K562 (cell line): ENCODE results near the gene LDLRAD3. TPM values are rescaled to one million over a fixed set of nuclear protein-coding genes. Genes with fewer than 3 reads are reported as not detected.

Experiments
- ATAC-seq: fragments of 200-7000 bp; cut with Tn5 transposase; 3 replicates; pipeline ENCODE4 v1.9.1; 2020; ENCODE audit warnings: moderate library complexity
- BruUV-seq: library from RNA; stranded (reverse); fragments of 400-500 nt; replicated peaks from 2 replicates; lab custom pipeline; 2021; lab: Mats Ljungman, UMichigan
- CTCF ChIA-PET: fragments of 300-600 bp; formaldehyde crosslinking; extraction: SDS; loops from one replicate; lab custom pipeline; 2021; ENCODE audit warnings: low intra/inter-chr PET ratio; lab: Yijun Ruan, JAX
- POLR2A ChIA-PET: fragments of 300-600, 350-650 bp; sonication (Branson Sonifier 250); formaldehyde crosslinking; extraction: SDS; loops from one replicate; lab custom pipeline; 2021; ENCODE audit warnings: antibody characterized with exemption, inconsistent platforms; lab: Yijun Ruan, JAX
- DNase-seq, 4 experiments: peaks; one replicate each; pipeline versions ENCODE4 v3.0.0 to v3.0.0-alpha.2; 2011 to 2018; ENCODE audit warnings: low spot score in 3 of 4, mixed read lengths in 3 of 4; ENCODE audit errors: extremely low read depth in 1 of 4
- FAIRE-seq: peaks from 2 replicates; lab custom pipeline; 2011; peaks lifted over from hg19 to GRCh38; lab: Jason Lieb, UNC
- H2AFZ ChIP-seq: 2 replicates; pipeline ENCODE4 v1.6.0; 2011; ENCODE audit warnings: low read depth, low read length, control low read depth, inconsistent platforms
- H3K27ac ChIP-seq: fragments of 200-600 bp; 3 replicates; pipeline ENCODE4 v1.8.0; 2011; ENCODE audit warnings: low read depth, mild to moderate bottlenecking, control low read depth, inconsistent platforms, low read length, moderate library complexity, mixed read lengths; ENCODE audit errors: extremely low read depth
- H3K27me3 ChIP-seq, 2 experiments: fragments of 300-600 bp in 1 of 2; 2 replicates in 1 of 2; 3 replicates in 1 of 2; pipeline versions ENCODE4 v1.6.0 to v1.8.0; 2011; ENCODE audit warnings: inconsistent platforms in 2 of 2, low read length in 2 of 2, mild to moderate bottlenecking in 1 of 2, mixed read lengths in 1 of 2, moderate library complexity in 1 of 2; ENCODE audit not compliant: control insufficient read depth in 2 of 2, insufficient read depth in 2 of 2
- H3K36me3 ChIP-seq: fragments of 300-600 bp; 3 replicates; pipeline ENCODE4 v1.8.0; 2011; ENCODE audit warnings: mild to moderate bottlenecking, low read length, inconsistent platforms; ENCODE audit not compliant: control insufficient read depth, insufficient read depth
- H3K4me1 ChIP-seq, 2 experiments: fragments of 200-600 bp in 1 of 2; replicated peaks in 1 of 2; 2 replicates in 1 of 2; 3 replicates in 1 of 2; pipeline versions ENCODE4 v1.5.1 to v1.8.0; 2011; ENCODE audit warnings: inconsistent platforms in 2 of 2, low read length in 2 of 2, mild to moderate bottlenecking in 1 of 2, mixed read lengths in 1 of 2, moderate library complexity in 1 of 2; ENCODE audit not compliant: control insufficient read depth in 2 of 2, insufficient read depth in 2 of 2
- H3K4me2 ChIP-seq: 2 replicates; pipeline ENCODE4 v1.6.1; 2011; ENCODE audit warnings: low read length, control low read depth, inconsistent platforms, mixed read lengths; ENCODE audit not compliant: insufficient read depth
- H3K4me3 ChIP-seq: fragments of 200-600 bp; sonication (generic), shearing (Covaris generic); 2 replicates; pipeline ENCODE4 v1.5.1; 2016; ENCODE audit warnings: control low read depth, inconsistent platforms
- H3K79me2 ChIP-seq: fragments of 200-600 bp; 3 replicates; pipeline ENCODE4 v1.8.0; 2011; ENCODE audit warnings: low read length, inconsistent platforms; ENCODE audit not compliant: control insufficient read depth, insufficient read depth
- H3K9ac ChIP-seq, 2 experiments: 2 replicates each; pipeline versions ENCODE4 v1.6.0 to v1.6.1; 2011; ENCODE audit warnings: low read depth in 2 of 2, low read length in 2 of 2, control low read depth in 1 of 2, inconsistent platforms in 1 of 2, mild to moderate bottlenecking in 1 of 2, mixed read lengths in 1 of 2; ENCODE audit not compliant: insufficient read depth in 1 of 2
- H3K9me1 ChIP-seq: one replicate; pipeline ENCODE4 v1.6.0; 2011; ENCODE audit warnings: inconsistent platforms, mild to moderate bottlenecking, low read length, moderate library complexity; ENCODE audit not compliant: control insufficient read depth, insufficient read depth
- H3K9me3 ChIP-seq: replicated peaks from 2 replicates; pipeline ENCODE4 v1.5.1; 2011; ENCODE audit warnings: low read depth, low read length, inconsistent platforms; ENCODE audit not compliant: control insufficient read depth, insufficient read depth
- H4K20me1 ChIP-seq: replicated peaks from 2 replicates; pipeline ENCODE4 v1.6.1; 2011; ENCODE audit warnings: low read length, inconsistent platforms, mixed read lengths; ENCODE audit not compliant: control insufficient read depth, insufficient read depth
- ASH1L ChIP-seq: fragments of 450-650 bp; IDR thresholded peaks from 2 replicates; pipeline ENCODE4 v1.6.1; 2018; ENCODE audit warnings: borderline replicate concordance, mild to moderate bottlenecking, low read depth; ENCODE audit not compliant: partially characterized antibody
- ATF1 ChIP-seq, 2 experiments: fragments of 450-650 bp in 1 of 2; IDR thresholded peaks; 2 replicates each; pipeline ENCODE4 v1.6.1; 2016; ENCODE audit warnings: missing compliant biosample characterization in 1 of 2, missing genetic modification characterization in 1 of 2
- DIDO1 ChIP-seq: fragments of 450-650 bp; IDR thresholded peaks from 2 replicates; pipeline ENCODE4 v1.6.1; 2016; ENCODE audit warnings: low read depth, missing biosample characterization, missing genetic modification characterization
- E2F3 ChIP-seq: fragments of 250-450 bp; sonication (Bioruptor Pico); IDR thresholded peaks from 2 replicates; pipeline ENCODE4 v1.4.0; 2020; ENCODE audit warnings: mild to moderate bottlenecking
- ZBTB2 ChIP-seq: fragments of 450-650 bp; IDR thresholded peaks from 2 replicates; pipeline ENCODE4 v1.6.1; 2016; ENCODE audit warnings: antibody characterized with exemption
- ZNF121 ChIP-seq: sonication (generic); formaldehyde crosslinking; conservative IDR thresholded peaks from 2 replicates; pipeline ENCODE4 v1.8.0; 2022; ENCODE audit warnings: missing genetic modification reagents
- ZNF175 ChIP-seq: fragments of 200-800 bp; sonication (Bioruptor generic); IDR thresholded peaks from 2 replicates; pipeline ENCODE4 v1.6.1; 2016; ENCODE audit warnings: low read depth, mild to moderate bottlenecking, missing genetic modification characterization, missing compliant biosample characterization
- ZNF347 ChIP-seq: fragments of 450-650 bp; formaldehyde crosslinking; IDR thresholded peaks from 2 replicates; pipeline ENCODE4 v1.4.0; 2020; ENCODE audit warnings: low read depth, mild to moderate bottlenecking, moderate library complexity
- ZNF436 ChIP-seq: fragments of 250-450, 450-650 bp; sonication (Bioruptor Pico); formaldehyde crosslinking; IDR thresholded peaks from 2 replicates; pipeline ENCODE4 v1.7.0; 2020; ENCODE audit warnings: mild to moderate bottlenecking
- WGBS: fragments of 100-300 bp; shearing (Covaris generic); methylation state at CpG from one replicate; pipeline ENCODE4 v1.1.6; 2016; ENCODE audit warnings: low coverage, mixed read lengths; ENCODE audit not compliant: insufficient coverage; ENCODE audit errors: missing lambda C conversion rate; 5-methylcytosine and 5-hydroxymethylcytosine counted together
- in situ Hi-C: fragments of 300-500 bp; cut with MboI; formaldehyde crosslinking; loops from 4 replicates; pipeline ENCODE4 v1.15.0; 2018; ENCODE audit warnings: inconsistent platforms, mixed read lengths
- intact Hi-C: fragments of 100-400 bp; cut with micrococcal nuclease; formaldehyde crosslinking; loops from 2 replicates; pipeline ENCODE4 v1.14.2; 2022
- polyA plus RNA-seq, 8 experiments: library from polyadenylated mRNA; depleted of rRNA in 4 of 8; stranded (reverse) in 5 of 8; unstranded in 3 of 8; fragments of >200 nt; fragmentation: Nextera tagmentation in 2 of 8; fragmentation: Illumina TruSeq in 1 of 8; extraction: Ambion mirVana in 2 of 8; extraction: Trizol in 1 of 8; gene quantifications; 2 replicates each; pipeline versions ENCODE4 v1.2.1 to v1.2.3, GENCODE V29; 2011 to 2014; ENCODE audit warnings: inconsistent platforms in 1 of 8, missing spikeins in 1 of 8
- total RNA-seq, 7 experiments: library from RNA; depleted of rRNA in 6 of 7; stranded (reverse); fragments of >200 nt in 6 of 7; fragmentation: Illumina TruSeq in 2 of 7; extraction: Trizol in 2 of 7; gene quantifications; 2 replicates each; pipeline versions ENCODE4 v1.2.1 to v1.2.3, GENCODE V29; 2011 to 2021; ENCODE audit warnings: low replicate concordance in 1 of 7

Gene LDLRAD3
- total and polyA plus RNA-seq, 9 of the 15 experiments (the other 6 are each of a cell fraction or from before 2014, with no cell fraction given), result 0.73 to 7.2 (median 3.5) TPM

GRCh38 chr11:36240173-36240572 lies 296.3 kb downstream of the LDLRAD3 start:
- H2AFZ ChIP-seq, result no peak overlapping the region
- H3K27me3 ChIP-seq, result peaks cover 0 to 5% of the 10 kb centered on the region in 2 experiments; a peak in 1 of 5 replicates
- ChIA-PET POLR2A (interaction anchor here (0.6 kb wide), 1 partner anchor 495 kb away, joined by 3 read pairs; no protein-coding TSS in a partner anchor), CTCF (no interaction called here)
- H3K36me3 ChIP-seq, result no peaks in the 10 kb centered on the region
- no peak overlapping the region for H3K9ac ChIP-seq
- BruUV-seq, result no TSS peak
- no peak overlapping the region for H3K4me2 ChIP-seq
- FAIRE-seq, result no peak
- in situ Hi-C loops, result no loop called here
- intact Hi-C loops, result no loop called here
- H4K20me1 ChIP-seq, result no peaks in the 10 kb centered on the region; the same call in 1 of the 2 replicates
- no peaks in the 10 kb centered on the region for H3K9me1 ChIP-seq
- TF ChIP-seq DIDO1 (no peak), ZNF121 (CRISPR knock-in tag) (0 out of 2 replicates have a peak, but pooled peaks have one; percentile 15)
- ATAC-seq, result no peak
- H3K4me3 ChIP-seq, result no peak overlapping the region
- no peak overlapping the region for H3K27ac ChIP-seq
- 3% methylated on average over 4 of the region's 4 CpGs for WGBS
- no peaks in the 10 kb centered on the region for H3K79me2 ChIP-seq
- no peak for DNase-seq
- H3K4me1 ChIP-seq, result no peaks in the 10 kb centered on the region
- no peaks in the 10 kb centered on the region for H3K9me3 ChIP-seq

DNA sequence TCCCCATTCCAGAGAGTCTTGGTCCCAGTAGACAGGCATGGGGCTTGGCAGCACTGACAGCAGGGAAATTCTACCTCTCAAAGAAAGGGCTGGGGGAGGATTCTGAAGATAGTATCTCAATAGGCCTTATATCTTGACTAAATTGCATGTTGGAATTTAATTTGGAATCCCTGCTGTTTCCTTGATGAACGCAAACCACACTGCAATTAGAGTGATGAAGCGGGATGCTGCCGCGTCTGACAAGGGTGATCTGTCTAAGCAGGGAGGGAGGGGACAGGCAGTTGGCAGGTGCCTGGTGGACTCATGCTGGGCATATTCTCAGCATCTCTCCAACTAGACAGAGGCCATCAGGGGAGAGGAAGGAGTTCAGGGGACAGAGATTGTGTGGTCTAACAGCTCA lies 296.9 kb downstream of the LDLRAD3 start:
- no peak overlapping the region for H3K9ac ChIP-seq
- H2AFZ ChIP-seq, result no peak overlapping the region
- H3K4me2 ChIP-seq, result no peak overlapping the region
- ChIA-PET POLR2A (no interaction called here), CTCF (no interaction called here)
- no peaks in the 10 kb centered on the region; the same call in 1 of the 2 replicates for H4K20me1 ChIP-seq
- no peaks in the 10 kb centered on the region for H3K36me3 ChIP-seq
- no peak overlapping the region for H3K4me3 ChIP-seq
- DNase-seq (no peak), ATAC-seq (no peak), FAIRE-seq (no peak)
- BruUV-seq, result no TSS peak
- 30% methylated on average over 4 of the region's 4 CpGs for WGBS
- H3K9me1 ChIP-seq, result no peaks in the 10 kb centered on the region
- peaks cover 0 to 5% of the 10 kb centered on the region in 2 experiments; a peak in 1 of 5 replicates for H3K27me3 ChIP-seq
- H3K4me1 ChIP-seq, result no peaks in the 10 kb centered on the region
- intact Hi-C loops, result no loop called here
- TF ChIP-seq ZNF175 (CRISPR knock-in tag), result no peak
- no peak for TF ChIP-seq ASH1L
- no peak for TF ChIP-seq E2F3 (CRISPR knock-in tag)
- no peak for TF ChIP-seq ZBTB2
- TF ChIP-seq ATF1 (CRISPR knock-in tag; IDR thresholded peaks at IDR 0.05), result no peak
- no peak for TF ChIP-seq ATF1 (tag; IDR thresholded peaks at IDR 0.05)
- TF ChIP-seq ZNF347 (CRISPR knock-in tag), result no peak
- no peak for TF ChIP-seq ZNF436 (CRISPR knock-in tag)
- H3K79me2 ChIP-seq, result no peaks in the 10 kb centered on the region
- no peak overlapping the region for H3K27ac ChIP-seq
- in situ Hi-C loops, result no loop called here
- no peaks in the 10 kb centered on the region for H3K9me3 ChIP-seq
